ENCODE data around the gene ALPG. TPM values are rescaled to one million over a fixed set of nuclear protein-coding genes. Genes with fewer than 3 reads are reported as not detected.
"Not testable (repeated sequence)": the region's sequence is repeated elsewhere in the genome, so short reads cannot be mapped to it uniquely, and the experiment has no call there.

The ALPG gene
- total and polyA plus RNA-seq, 2 donors (not counting 1 experiment from before 2014, with no cell fraction given) = not detected

DNA sequence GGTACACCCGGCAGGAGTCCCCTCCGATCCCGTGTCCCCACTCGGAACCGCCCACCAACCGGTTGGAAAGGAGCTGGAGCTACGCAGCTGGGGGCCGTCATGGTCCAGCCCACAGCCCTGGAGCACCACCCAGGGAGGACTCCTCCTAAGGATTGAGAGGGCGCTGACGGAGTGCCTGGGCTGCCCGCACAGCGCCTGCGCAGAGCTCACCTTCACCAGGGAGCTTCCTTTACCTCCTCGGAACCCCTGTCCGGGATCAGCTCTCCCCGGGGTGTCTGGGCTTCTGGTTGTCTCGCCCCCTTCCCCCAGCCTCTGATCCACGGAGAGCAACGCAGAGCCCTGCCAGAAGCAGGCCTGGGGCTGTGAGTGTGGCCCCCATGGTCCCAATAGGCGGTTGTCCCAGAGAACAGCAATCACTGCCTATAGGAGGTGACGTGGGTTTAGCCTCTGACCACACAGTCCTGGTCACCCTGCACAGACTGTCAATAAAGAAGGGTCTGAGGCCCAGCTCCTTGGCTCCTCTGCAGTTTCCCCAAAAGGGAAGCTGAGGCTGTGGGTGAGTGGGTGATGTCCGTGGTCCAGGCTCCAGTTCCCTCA, 14.6 kb downstream of the ALPG start:
- Histone ChIP-seq H3K4me2 (replicated peaks; ENCODE audit: low read depth, low read length, poor library complexity, severe bottlenecking) (peak overlapping the region; percentile 68), H3K4me1 (ENCODE audit: control insufficient read depth in 2 of 2, insufficient read depth in 2 of 2, low read length in 2 of 2) (peaks cover 17 to 19% of the 10 kb centered on the region in 2 donors), H3K9ac (ENCODE audit: low read length) (no peak overlapping the region), H2AFZ (ENCODE audit: insufficient read depth, low read depth, low read length, poor library complexity, severe bottlenecking) (no peak overlapping the region), H3K27ac (ENCODE audit: low read length in 2 of 2) (no peak overlapping the region), H3K79me2 (ENCODE audit: control insufficient read depth, insufficient read depth, low read length) (no peaks in the 10 kb centered on the region), H3K9me3 (ENCODE audit: control extremely low read depth in 1 of 3, control insufficient read depth in 2 of 3, insufficient read depth in 1 of 3, low read length in 2 of 3) (peaks cover 1 to 19% (median 9%) of the 10 kb centered on the region in 3 donors), H4K20me1 (ENCODE audit: control insufficient read depth, insufficient read depth, low read length, poor library complexity, severe bottlenecking) (no peaks in the 10 kb centered on the region), H3K36me3 (replicated peaks in 1 of 2; ENCODE audit: control extremely low read depth in 1 of 2, control insufficient read depth in 1 of 2, extremely low read depth in 1 of 2, insufficient read depth in 2 of 2, low read length in 1 of 2) (no peaks in the 10 kb centered on the region), H3K4me3 (ENCODE audit: control extremely low read depth in 1 of 5, extremely low read depth in 1 of 5, insufficient read depth in 1 of 5, low read depth in 2 of 5, low read length in 4 of 5) (peak overlapping the region in 1 of 5 experiments; percentile 15), H3K27me3 (replicated peaks in 1 of 4; ENCODE audit: control extremely low read depth in 1 of 4, control insufficient read depth in 3 of 4, insufficient read depth in 4 of 4, low read length in 3 of 4) (peaks cover 0 to 46% (median 13%) of the 10 kb centered on the region in 4 experiments)
- TF ChIP-seq, protein P1, sequence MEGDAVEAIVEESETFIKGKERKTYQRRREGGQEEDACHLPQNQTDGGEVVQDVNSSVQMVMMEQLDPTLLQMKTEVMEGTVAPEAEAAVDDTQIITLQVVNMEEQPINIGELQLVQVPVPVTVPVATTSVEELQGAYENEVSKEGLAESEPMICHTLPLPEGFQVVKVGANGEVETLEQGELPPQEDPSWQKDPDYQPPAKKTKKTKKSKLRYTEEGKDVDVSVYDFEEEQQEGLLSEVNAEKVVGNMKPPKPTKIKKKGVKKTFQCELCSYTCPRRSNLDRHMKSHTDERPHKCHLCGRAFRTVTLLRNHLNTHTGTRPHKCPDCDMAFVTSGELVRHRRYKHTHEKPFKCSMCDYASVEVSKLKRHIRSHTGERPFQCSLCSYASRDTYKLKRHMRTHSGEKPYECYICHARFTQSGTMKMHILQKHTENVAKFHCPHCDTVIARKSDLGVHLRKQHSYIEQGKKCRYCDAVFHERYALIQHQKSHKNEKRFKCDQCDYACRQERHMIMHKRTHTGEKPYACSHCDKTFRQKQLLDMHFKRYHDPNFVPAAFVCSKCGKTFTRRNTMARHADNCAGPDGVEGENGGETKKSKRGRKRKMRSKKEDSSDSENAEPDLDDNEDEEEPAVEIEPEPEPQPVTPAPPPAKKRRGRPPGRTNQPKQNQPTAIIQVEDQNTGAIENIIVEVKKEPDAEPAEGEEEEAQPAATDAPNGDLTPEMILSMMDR (IDR thresholded peaks at IDR 0.05) = no peak
- TF ChIP-seq EZH2 (IDR thresholded peaks at IDR 0.05; ENCODE audit: borderline replicate concordance, insufficient read depth, low read depth, low read length, poor library complexity, severe bottlenecking) = no peak
- H3K4me1 Mint-ChIP-seq = peaks cover 12% of the 10 kb centered on the region
- intact Hi-C loops (cut with micrococcal nuclease) = no loop called here
- peaks cover 43% of the 10 kb centered on the region for H3K27me3 Mint-ChIP-seq
- H3K9me3 Mint-ChIP-seq (ENCODE audit: insufficient read depth) = no peaks in the 10 kb centered on the region
- ATAC-seq (ENCODE audit: low read depth) = no peak
- ChIA-PET CTCF (no interaction called here), POLR2A (no interaction called here)
- H3K27ac Mint-ChIP-seq = no peak overlapping the region
- peak overlapping the region; percentile 26 for H3K4me3 Mint-ChIP-seq
- 37% methylated on average over 20 of the region's 22 CpGs for WGBS (ENCODE audit: insufficient coverage)
- no peak for DNase-seq

DNA sequence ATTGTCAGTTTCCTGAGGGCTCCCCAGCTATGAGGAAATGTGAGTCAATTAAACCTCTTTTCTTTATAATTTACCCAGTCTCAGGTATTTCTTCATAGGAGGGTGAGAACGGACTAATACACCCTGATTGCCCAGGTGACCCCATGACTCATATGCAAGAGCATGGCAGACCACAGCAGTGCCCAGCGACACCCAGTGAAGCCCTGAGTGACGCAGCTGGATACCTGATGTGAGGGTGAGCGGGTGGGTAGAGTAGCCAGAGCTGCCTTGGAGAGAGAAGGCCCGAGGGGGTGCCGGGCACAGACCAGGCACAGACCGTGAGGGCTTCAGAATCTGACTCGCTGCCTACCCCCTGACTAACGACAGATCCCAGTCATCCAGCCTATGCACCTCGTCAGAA, 15.4 kb downstream of the ALPG start:
- H3K4me2 ChIP-seq (replicated peaks; ENCODE audit: low read depth, low read length, poor library complexity, severe bottlenecking) = no peak overlapping the region
- no peak for DNase-seq
- ChIA-PET POLR2A (no interaction called here), CTCF (no interaction called here)
- no peaks in the 10 kb centered on the region for H4K20me1 ChIP-seq (ENCODE audit: control insufficient read depth, insufficient read depth, low read length, poor library complexity, severe bottlenecking)
- H3K27me3 ChIP-seq (replicated peaks in 1 of 4; ENCODE audit: control extremely low read depth in 1 of 4, control insufficient read depth in 3 of 4, insufficient read depth in 4 of 4, low read length in 3 of 4) = peaks cover 0 to 46% (median 13%) of the 10 kb centered on the region in 4 experiments
- peaks cover 1 to 19% (median 9%) of the 10 kb centered on the region in 3 donors for H3K9me3 ChIP-seq (ENCODE audit: control extremely low read depth in 1 of 3, control insufficient read depth in 2 of 3, insufficient read depth in 1 of 3, low read length in 2 of 3)
- no peak overlapping the region for H2AFZ ChIP-seq (ENCODE audit: insufficient read depth, low read depth, low read length, poor library complexity, severe bottlenecking)
- 100% methylated on average over 10 of the region's 10 CpGs for WGBS (ENCODE audit: insufficient coverage)
- H3K9ac ChIP-seq (ENCODE audit: low read length) = no peak overlapping the region
- H3K27ac ChIP-seq (ENCODE audit: low read length in 2 of 2) = no peak overlapping the region
- no peak for ATAC-seq (ENCODE audit: low read depth)
- H3K79me2 ChIP-seq (ENCODE audit: control insufficient read depth, insufficient read depth, low read length) = no peaks in the 10 kb centered on the region
- no peaks in the 10 kb centered on the region for H3K36me3 ChIP-seq (replicated peaks in 1 of 2; ENCODE audit: control extremely low read depth in 1 of 2, control insufficient read depth in 1 of 2, extremely low read depth in 1 of 2, insufficient read depth in 2 of 2, low read length in 1 of 2)
- Mint-ChIP-seq H3K4me3 (peak overlapping the region; percentile 26), H3K27ac (no peak overlapping the region), H3K4me1 (peaks cover 12% of the 10 kb centered on the region), H3K27me3 (peaks cover 43% of the 10 kb centered on the region), H3K9me3 (ENCODE audit: insufficient read depth) (no peaks in the 10 kb centered on the region)
- H3K4me1 ChIP-seq (ENCODE audit: control insufficient read depth in 2 of 2, insufficient read depth in 2 of 2, low read length in 2 of 2) = peaks cover 17 to 19% of the 10 kb centered on the region in 2 donors
- TF ChIP-seq, protein P1 (IDR thresholded peaks at IDR 0.05) = no peak
- no peak for TF ChIP-seq EZH2 (IDR thresholded peaks at IDR 0.05; ENCODE audit: borderline replicate concordance, insufficient read depth, low read depth, low read length, poor library complexity, severe bottlenecking)
- no peak overlapping the region for H3K4me3 ChIP-seq (ENCODE audit: control extremely low read depth in 1 of 5, extremely low read depth in 1 of 5, insufficient read depth in 1 of 5, low read depth in 2 of 5, low read length in 4 of 5)
- intact Hi-C loops (cut with micrococcal nuclease) = no loop called here

DNA sequence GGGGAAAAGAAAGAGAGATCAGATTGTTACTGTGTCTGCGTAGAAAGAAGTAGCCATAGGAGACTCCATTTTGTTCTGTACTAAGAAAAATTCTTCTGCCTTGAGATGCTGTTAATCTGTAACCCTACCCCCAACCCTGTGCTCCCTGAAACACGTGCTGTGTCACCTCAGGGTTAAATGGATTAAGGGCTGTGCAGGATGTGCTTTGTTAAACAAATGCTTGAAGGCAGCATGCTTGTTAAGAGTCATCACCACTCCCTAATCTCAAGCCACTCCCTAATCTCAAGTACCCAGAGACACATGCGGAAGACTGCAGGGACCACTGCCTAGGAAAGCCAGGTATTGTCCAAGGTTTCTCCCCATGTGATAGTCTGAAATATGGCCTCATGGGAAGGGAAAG, 16.4 kb downstream of the ALPG start:
- H2AFZ ChIP-seq (ENCODE audit: insufficient read depth, low read depth, low read length, poor library complexity, severe bottlenecking); POLR2A ChIA-PET; H3K9ac ChIP-seq (ENCODE audit: low read length); H3K27ac Mint-ChIP-seq; H3K36me3 ChIP-seq (replicated peaks in 1 of 2; ENCODE audit: control extremely low read depth in 1 of 2, control insufficient read depth in 1 of 2, extremely low read depth in 1 of 2, insufficient read depth in 2 of 2, low read length in 1 of 2); ATAC-seq (ENCODE audit: low read depth); H3K4me3 ChIP-seq (ENCODE audit: control extremely low read depth in 1 of 5, extremely low read depth in 1 of 5, insufficient read depth in 1 of 5, low read depth in 2 of 5, low read length in 4 of 5); H3K9me3 Mint-ChIP-seq (ENCODE audit: insufficient read depth); H3K27ac ChIP-seq (ENCODE audit: low read length in 2 of 2); H3K4me2 ChIP-seq (replicated peaks; ENCODE audit: low read depth, low read length, poor library complexity, severe bottlenecking); DNase-seq; CTCF ChIA-PET; intact Hi-C loops (cut with micrococcal nuclease); H4K20me1 ChIP-seq (ENCODE audit: control insufficient read depth, insufficient read depth, low read length, poor library complexity, severe bottlenecking); H3K79me2 ChIP-seq (ENCODE audit: control insufficient read depth, insufficient read depth, low read length); H3K4me3 Mint-ChIP-seq: not testable (repeated sequence)
- peaks cover 41% of the 10 kb centered on the region for H3K27me3 Mint-ChIP-seq
- H3K9me3 ChIP-seq (ENCODE audit: control extremely low read depth in 1 of 3, control insufficient read depth in 2 of 3, insufficient read depth in 1 of 3, low read length in 2 of 3) = peaks cover 1 to 19% (median 9%) of the 10 kb centered on the region in 3 donors
- WGBS (ENCODE audit: insufficient coverage) = no CpG with 5 or more reads among the region's 3 CpGs
- peaks cover 12% of the 10 kb centered on the region for H3K4me1 Mint-ChIP-seq
- peaks cover 17 to 19% of the 10 kb centered on the region in 2 donors for H3K4me1 ChIP-seq (ENCODE audit: control insufficient read depth in 2 of 2, insufficient read depth in 2 of 2, low read length in 2 of 2)
- H3K27me3 ChIP-seq (replicated peaks in 1 of 4; ENCODE audit: control extremely low read depth in 1 of 4, control insufficient read depth in 3 of 4, insufficient read depth in 4 of 4, low read length in 3 of 4) = peaks cover 0 to 39% (median 13%) of the 10 kb centered on the region in 4 experiments
